ENCODE data around the gene SYTL4. TPM values are rescaled to one million over a fixed set of nuclear protein-coding genes. Genes with fewer than 3 reads are reported as not detected.

The SYTL4 gene
- total RNA-seq, 2 donors from 2014 or later, result 19.1 to 21.3 TPM

- H3K27ac ChIP-seq, result peak overlapping the region in 1 of 4 donors; percentile 72
These were observed 84.2 kb downstream of the SYTL4 start for GRCh38 chrX:100647739-100648138.

DNA sequence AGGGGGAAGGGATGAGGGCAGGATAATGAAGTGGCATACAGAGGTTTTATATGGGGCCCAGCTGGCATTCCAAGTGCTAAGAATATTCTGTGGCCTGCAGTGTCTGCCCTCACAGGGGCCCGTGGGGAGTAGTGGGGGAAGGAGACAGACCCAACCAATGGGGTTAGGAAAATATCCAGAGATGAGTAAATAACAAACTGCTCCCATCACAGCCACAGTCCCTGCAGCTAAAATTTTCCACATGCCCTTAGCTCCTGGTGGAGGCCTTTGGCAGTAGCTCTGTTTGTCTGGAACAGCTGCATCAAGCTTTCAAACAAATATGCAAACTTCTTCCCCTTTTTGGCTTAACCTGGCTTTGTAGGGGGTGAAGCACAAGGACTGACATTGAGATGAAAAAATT is 84.8 kb downstream of the SYTL4 start:
- H3K27ac ChIP-seq, result peak overlapping the region in 1 of 4 donors; percentile 28
- DNase-seq (no peak), ATAC-seq (no peak)
- no peaks in the 10 kb centered on the region for H3K36me3 ChIP-seq (replicated peaks in 1 of 2; ENCODE audit: insufficient read depth in 1 of 2, low read depth in 2 of 2)
- peaks cover 4% of the 10 kb centered on the region for H3K4me1 ChIP-seq
- no peak overlapping the region for H3K4me3 ChIP-seq
- WGBS, 2 donors, result 10 to 17% methylated on average over 1 of the region's 1 CpG
- intact Hi-C loops (cut with DNase I), result no loop called here
- TF ChIP-seq POLR2A (IDR thresholded peaks at IDR 0.05), result no peak
- peak in 1 of 7 experiments; percentile 4 for TF ChIP-seq CTCF (IDR thresholded peaks at IDR 0.05)
- no peaks in the 10 kb centered on the region for H3K9me3 ChIP-seq
- no peaks in the 10 kb centered on the region for H3K27me3 ChIP-seq

More at GRCh38 chrX:100647739-100648138, 84.2 kb downstream of the SYTL4 start:
- no peaks in the 10 kb centered on the region for H3K27me3 ChIP-seq
- intact Hi-C loops (cut with DNase I), result no loop called here
- TF ChIP-seq CTCF (IDR thresholded peaks at IDR 0.05), result no peak
- WGBS, 2 donors, result 47 to 63% methylated on average over 2 of the region's 2 CpGs
- no peak overlapping the region for H3K4me3 ChIP-seq
- no peaks in the 10 kb centered on the region for H3K36me3 ChIP-seq (replicated peaks in 1 of 2; ENCODE audit: insufficient read depth in 1 of 2, low read depth in 2 of 2)
- no peak for DNase-seq
- H3K9me3 ChIP-seq, result no peaks in the 10 kb centered on the region
- ATAC-seq, result no peak
- peaks cover 4% of the 10 kb centered on the region for H3K4me1 ChIP-seq

- intact Hi-C loops (cut with DNase I), result no loop called here
- WGBS, 2 donors, result 48 to 65% methylated on average over 2 to 4 of the region's 4 CpGs
- no peak overlapping the region for H3K27ac ChIP-seq
- no peaks in the 10 kb centered on the region for H3K36me3 ChIP-seq (replicated peaks in 1 of 2; ENCODE audit: insufficient read depth in 1 of 2, low read depth in 2 of 2)
- no peak for ATAC-seq
- peaks cover 4% of the 10 kb centered on the region for H3K4me1 ChIP-seq
- H3K9me3 ChIP-seq, result no peaks in the 10 kb centered on the region
- H3K4me3 ChIP-seq, result no peak overlapping the region
- no peaks in the 10 kb centered on the region for H3K27me3 ChIP-seq
- no peak for DNase-seq
- no peak for TF ChIP-seq CTCF (IDR thresholded peaks at IDR 0.05)
- no peak for TF ChIP-seq POLR2A (IDR thresholded peaks at IDR 0.05)
These were observed 86.8 kb downstream of the SYTL4 start for GRCh38 chrX:100645106-100645505.

GRCh38 chrX:100643956-100644860 is 87.7 kb downstream of the SYTL4 start, which contains the start of gene SRPX2:
Gene SRPX2 (plus strand): TSS chrX:100644199. CDS start chrX:100646323, 2,124 bp downstream.
- H3K27me3 ChIP-seq, result no peaks in the 10 kb centered on the region
- peak in 2 of 4 donors; percentile 17 to 34 for DNase-seq
- WGBS, 2 donors, result 33 to 47% methylated on average over 11 of the region's 11 CpGs
- intact Hi-C loops (cut with DNase I), result no loop called here
- no peak within 1 kb of the TSS for H3K27ac ChIP-seq
- no peak within 1 kb of the TSS for H3K4me3 ChIP-seq
- H3K4me1 ChIP-seq, result peaks cover 4% of the 10 kb centered on the region
- peak; percentile 58 for ATAC-seq
- TF ChIP-seq CTCF (IDR thresholded peaks at IDR 0.05) (no peak), POLR2A (IDR thresholded peaks at IDR 0.05) (peak in 2 of 3 donors; percentile 34 to 40)
- H3K36me3 ChIP-seq (replicated peaks in 1 of 2; ENCODE audit: insufficient read depth in 1 of 2, low read depth in 2 of 2), result no peaks in the 10 kb centered on the region
- no peaks in the 10 kb centered on the region for H3K9me3 ChIP-seq
